ENCODE results near the gene GNL2.

GRCh38 chr1:37559080-37559479 is 36.7 kb downstream of the GNL2 start:
- TF ChIP-seq CTCF (IDR thresholded peaks at IDR 0.05) (no peak), POLR2A (IDR thresholded peaks at IDR 0.05) (no peak)
